ENCODE data around the gene KCTD17.

DNA sequence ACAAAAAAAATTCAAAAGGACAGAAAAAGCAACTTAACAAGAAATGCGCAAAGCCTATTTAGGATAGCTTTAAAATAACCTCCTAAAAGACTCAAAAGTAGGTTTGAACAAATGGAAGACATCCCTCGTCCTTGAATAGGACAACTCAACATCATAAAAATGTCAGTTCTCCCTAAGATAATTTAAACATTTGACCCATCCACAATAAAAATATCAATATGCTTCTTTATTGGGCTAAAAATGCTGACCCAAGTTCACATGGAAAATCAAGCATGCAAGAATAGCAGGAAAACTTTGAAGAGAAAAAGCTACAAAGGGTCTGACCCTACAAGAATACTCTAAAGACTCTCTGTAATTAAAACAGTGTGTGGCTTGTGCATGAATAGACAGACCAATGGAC is 12.1 kb upstream of the KCTD17 start:
- TF ChIP-seq TAF1 (IDR thresholded peaks at IDR 0.05; ENCODE audit: low read depth, low read length) (no peak), POLR2A (IDR thresholded peaks at IDR 0.05; ENCODE audit: low read depth, low read length) (no peak)

All from GM12891 (cell line).